CMK (cell line): Measurements from ENCODE around the gene C1orf210.
A peak's percentile ranks its signal among the peaks of the same experiment; 100 is the strongest.

Experiments used
- DNase-seq: peaks from one replicate; pipeline ENCODE4 v3.0.0-alpha.2; 2010; ENCODE audit warnings: low read depth

C1orf210 gene

GRCh38 chr1:43285269-43285990, at the start of gene C1orf210:
Gene C1orf210, minus strand, starts transcription at chr1:43285581. Its CDS starts 2,311 bp downstream, at chr1:43283270.
- no peak for DNase-seq

GRCh38 chr1:43334453-43335205, 49.2 kb upstream of the C1orf210 start:
- peak; percentile 34 for DNase-seq

- no peak for DNase-seq
These were observed 46.3 kb upstream of the C1orf210 start for GRCh38 chr1:43331688-43332087.

GRCh38 chr1:43329995-43330751, 44.8 kb upstream of the C1orf210 start:
- DNase-seq = peak; percentile 82

DNA sequence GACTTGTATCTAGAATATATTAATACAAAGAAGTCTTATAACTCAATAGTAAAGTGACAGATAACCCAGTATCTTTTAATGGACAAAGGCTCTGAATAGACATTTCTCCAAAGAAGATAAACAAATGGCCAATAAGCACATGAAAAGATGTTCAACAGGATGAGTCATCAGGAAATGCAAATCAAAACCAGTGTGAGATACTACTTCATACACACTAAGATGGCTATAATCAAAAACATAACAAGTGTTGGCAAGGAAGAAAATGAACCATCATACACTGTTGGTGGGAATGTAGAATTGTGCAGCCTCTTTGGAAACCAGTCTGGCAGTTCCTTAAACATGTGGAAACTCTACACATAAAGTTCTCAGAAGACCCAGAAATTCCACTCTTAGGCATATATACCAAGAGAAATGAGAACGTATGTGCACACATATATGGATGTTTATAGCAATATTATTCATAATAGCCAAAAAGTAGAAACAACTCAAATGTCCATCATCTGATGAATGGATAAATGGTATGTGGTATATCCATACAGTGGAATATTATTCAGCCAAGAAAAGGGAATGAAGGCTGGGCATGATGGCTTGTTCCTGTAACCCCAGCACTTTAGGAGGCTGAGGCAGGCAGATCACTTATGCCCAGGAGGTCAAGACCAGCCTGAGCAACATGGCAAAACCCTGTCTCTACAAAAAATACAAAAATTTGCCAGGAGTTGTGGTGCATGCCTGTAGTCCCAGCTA, 42.3 kb upstream of the C1orf210 start:
- no peak for DNase-seq

DNA sequence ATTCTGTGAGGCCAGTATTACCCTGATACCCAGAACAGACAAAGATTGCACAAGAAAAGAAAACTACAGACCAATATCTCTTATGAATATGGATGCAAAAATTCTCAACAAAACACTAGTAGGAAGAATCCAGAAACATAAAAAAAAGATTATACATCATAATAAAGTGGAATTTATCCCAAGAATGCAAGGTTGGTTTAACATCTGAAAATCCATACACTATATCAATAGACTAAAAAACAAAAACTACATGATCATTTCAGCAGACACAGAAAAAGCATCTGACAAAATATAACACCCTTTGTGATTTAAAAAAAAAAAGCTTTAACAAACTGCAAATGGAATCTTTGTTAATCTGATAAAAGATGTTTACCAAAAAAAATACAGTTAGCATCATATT, 40.0 kb upstream of the C1orf210 start:
- no peak for DNase-seq

DNA sequence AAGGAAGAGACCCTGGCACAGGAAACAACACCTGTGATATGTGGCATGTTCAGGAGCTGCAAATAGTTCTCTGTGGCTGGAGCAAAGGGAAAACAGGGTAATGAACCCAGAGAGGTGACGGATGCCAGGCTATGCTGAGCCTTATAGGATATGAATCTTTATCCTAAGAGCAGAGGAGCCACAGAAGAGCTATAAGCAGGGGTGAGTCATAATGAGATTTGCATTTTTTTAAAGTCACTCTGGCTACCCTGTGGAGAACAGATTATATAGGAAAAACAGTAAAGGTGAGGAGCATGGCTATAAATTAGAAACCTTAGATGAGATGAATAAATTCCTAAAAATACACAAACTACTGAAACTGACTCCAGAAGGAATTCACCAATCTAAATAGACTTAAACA, 39.4 kb upstream of the C1orf210 start:
- DNase-seq = no peak

DNA sequence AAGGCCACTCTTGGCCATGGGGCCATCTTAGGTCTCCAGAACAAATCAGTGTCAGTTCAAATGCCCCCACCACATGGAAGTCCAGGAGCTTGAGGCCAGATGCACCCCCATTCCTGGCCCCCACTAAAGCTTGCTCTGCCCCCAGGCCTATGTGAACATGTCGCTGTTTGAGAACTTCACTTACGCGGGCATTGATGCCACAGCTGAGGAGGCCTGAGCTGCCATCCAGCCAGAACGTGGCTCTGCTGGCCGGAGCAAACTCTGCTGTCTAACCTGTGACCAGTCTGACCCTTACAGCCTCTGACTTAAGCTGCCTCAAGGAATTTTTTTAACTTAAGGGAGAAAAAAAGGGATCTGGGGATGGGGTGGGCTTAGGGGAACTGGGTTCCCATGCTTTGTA, 37.1 kb upstream of the C1orf210 start:
- DNase-seq = no peak

DNA sequence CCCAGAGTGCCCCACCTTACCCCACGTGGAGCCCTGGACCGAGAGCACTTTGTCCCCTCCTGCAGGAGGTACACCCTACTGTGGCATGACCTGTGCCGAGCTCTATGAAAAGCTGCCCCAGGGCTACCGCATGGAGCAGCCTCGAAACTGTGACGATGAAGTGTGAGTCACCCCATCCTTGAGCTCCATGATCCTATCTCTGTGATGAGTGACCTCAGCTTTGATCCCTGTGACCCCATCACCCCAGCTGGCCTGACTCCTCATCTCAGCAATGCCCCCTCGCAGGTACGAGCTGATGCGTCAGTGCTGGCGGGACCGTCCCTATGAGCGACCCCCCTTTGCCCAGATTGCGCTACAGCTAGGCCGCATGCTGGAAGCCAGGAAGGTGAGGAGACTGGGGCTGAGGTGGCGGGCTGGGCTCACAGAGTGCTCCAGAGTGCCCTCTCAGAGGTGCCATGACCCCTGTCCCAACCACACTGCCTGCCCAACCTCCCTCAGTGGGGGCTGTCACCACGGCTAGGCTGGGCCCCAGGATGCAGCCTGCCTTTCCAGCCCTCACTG, 36.0 kb upstream of the C1orf210 start:
- DNase-seq = no peak

DNA sequence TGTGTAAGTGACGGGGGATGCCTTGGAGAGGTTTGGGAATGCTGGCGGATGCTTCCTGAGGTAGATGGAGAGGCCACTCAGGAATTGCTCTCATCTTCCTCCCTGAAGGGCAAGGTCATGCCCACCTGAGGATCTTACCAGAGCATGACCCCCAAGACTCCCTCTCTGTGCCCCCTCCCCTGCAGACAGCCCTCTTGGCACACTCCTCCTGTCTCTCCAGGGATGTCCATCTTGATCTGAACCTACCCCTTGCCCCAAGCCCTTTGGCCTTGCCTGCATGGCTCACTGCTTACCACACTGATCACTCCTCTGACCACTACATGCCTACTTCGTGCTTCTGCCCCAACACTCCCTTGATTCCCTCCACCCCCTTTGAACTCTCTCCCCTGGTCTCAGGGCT, 34.4 kb upstream of the C1orf210 start:
- no peak for DNase-seq

GRCh38 chr1:43319288-43319687, 33.9 kb upstream of the C1orf210 start:
- DNase-seq = no peak

- DNase-seq = no peak
These were observed 33.5 kb upstream of the C1orf210 start for GRCh38 chr1:43318831-43319230.

DNA sequence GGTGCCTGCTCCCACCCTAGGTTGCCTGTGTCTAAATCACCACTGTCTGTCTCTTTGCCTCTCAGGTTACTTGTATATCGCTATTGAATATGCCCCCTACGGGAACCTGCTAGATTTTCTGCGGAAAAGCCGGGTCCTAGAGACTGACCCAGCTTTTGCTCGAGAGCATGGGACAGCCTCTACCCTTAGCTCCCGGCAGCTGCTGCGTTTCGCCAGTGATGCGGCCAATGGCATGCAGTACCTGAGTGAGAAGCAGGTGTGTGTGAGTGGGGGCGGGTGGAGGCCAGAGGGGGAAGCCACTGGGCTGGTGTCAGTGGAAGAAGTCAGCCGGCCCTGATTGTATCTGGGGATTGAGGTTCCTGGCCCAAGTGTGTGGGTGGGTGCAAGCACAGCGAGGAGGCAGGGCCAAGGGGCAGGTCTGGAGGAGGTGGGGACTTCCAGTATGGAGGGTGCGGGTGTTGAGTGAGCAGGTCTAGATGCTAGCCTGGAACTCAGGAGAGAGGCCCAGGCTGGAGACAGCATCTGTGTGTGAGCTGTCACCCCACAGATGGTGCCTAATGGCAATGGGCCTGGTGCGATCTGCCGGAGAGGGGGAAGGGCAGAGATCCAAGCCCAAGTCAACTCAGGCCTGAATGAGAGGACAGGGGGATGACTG, 32.6 kb upstream of the C1orf210 start:
- no peak for DNase-seq

GRCh38 chr1:43316738-43317520, 31.5 kb upstream of the C1orf210 start:
- DNase-seq = no peak

DNA sequence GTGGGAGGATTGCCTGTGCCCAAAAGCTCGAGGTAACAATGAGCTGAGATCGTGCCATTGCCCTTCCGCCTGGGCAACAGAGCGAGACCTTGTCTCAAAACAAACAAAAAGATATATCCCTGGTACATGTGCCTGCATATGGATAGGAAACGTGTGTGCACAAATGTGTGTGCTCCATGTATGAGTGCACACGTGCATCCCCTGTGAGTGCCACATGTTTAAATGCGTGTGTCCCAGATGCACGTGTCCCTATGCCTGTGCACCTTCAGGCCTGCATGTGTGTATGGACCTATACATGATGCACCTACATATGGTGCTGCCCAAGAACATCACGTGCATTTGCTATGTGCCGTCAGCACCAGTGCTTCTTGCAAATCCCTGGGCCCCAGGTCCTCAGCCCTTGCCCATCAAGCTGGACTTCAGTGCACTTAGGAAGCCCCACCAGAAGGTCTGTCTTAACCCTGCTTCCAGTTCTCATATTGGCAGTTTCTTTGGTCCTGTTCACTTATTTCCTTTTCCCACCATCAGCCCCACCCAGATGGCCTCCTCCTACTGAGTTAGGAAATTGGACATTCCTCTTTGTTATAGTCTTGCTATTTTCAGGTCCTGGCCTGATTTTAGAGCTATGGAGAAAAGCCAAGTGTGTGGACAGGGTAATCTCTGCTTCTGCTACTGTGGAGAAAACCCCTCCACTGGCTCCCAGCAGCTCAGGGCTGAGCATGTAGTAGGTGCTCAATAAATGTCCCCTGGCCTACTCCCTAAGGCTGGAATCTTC, 30.8 kb upstream of the C1orf210 start:
- no peak for DNase-seq

- no peak for DNase-seq
These were observed 30.1 kb upstream of the C1orf210 start for GRCh38 chr1:43315481-43315880.

- DNase-seq = no peak
These were observed 28.9 kb upstream of the C1orf210 start for GRCh38 chr1:43314233-43314632.

DNA sequence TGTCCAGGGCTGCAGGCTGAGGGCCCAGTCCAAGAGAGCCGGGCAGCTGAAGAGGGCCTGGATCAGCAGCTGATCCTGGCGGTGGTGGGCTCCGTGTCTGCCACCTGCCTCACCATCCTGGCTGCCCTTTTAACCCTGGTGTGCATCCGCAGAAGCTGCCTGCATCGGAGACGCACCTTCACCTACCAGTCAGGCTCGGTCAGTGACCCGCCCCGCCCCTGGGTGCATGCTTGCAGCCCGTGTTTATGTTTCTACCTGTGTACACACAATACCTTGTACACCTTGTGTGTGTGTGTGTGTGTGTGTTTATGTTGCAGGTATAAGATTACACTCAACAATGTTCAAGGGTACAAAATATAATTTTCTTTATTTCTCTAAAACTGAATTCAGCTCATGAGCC, 28.4 kb upstream of the C1orf210 start:
- DNase-seq = no peak

DNA sequence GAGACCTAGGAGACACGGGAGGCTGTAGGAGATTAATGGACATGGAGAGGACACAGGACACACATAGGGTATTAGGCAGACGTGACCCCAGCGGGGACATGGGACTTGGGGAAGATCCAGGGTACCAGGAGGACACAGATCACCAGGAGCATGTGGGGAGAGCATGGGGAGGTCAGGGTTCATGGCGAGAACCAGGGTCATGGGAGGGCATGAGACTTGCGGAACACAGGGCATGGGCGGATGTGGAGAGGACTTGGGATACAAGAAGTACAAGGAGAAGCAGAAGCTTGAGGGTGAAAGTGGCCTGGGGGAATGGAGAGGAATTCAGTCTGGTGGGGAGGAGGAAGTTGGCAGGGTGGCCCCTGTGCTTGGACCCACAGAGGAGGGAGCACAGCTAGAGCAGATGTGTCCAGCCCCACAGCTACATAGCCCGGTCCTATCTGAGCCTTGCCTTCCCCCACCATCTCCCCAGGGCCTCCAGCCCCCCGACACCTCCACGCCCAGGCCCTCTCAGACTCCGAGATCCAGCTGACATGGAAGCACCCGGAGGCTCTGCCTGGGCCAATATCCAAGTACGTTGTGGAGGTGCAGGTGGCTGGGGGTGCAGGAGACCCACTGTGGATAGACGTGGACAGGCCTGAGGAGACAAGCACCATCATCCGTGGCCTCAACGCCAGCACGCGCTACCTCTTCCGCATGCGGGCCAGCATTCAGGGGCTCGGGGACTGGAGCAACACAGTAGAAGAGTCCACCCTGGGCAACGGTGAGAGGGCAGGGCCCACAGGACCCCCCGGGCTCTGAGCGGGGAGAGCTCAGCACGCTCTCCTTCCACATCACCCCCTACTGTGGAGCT, 27.5 kb upstream of the C1orf210 start:
- DNase-seq = no peak
